Chondrocyte (in vitro differentiated cells): ENCODE results near the gene TCEA2. TPM values are rescaled to one million over a fixed set of nuclear protein-coding genes. Genes with fewer than 3 reads are reported as not detected.

Experiments used
- DNase-seq: peaks from one replicate; pipeline ENCODE4 v3.0.0; 2021; ENCODE audit warnings: mixed read lengths, low spot score
- H3K27ac Mint-ChIP-seq: one replicate; pipeline ENCODE4 v1.8.0; 2021; ENCODE audit warnings: mild to moderate bottlenecking, moderate library complexity, mixed read lengths; ENCODE audit not compliant: unreplicated experiment
- H3K27me3 Mint-ChIP-seq: 2 replicates; pipeline ENCODE4 v1.8.0; 2021; ENCODE audit warnings: low read depth, mixed read lengths
- H3K36me3 Mint-ChIP-seq: 2 replicates; pipeline ENCODE4 v1.8.0; 2021; ENCODE audit warnings: low read depth, mixed read lengths
- H3K4me1 Mint-ChIP-seq: 2 replicates; pipeline ENCODE4 v1.8.0; 2021; ENCODE audit warnings: low read depth, mild to moderate bottlenecking, mixed read lengths
- H3K4me3 Mint-ChIP-seq: one replicate; pipeline ENCODE4 v1.8.0; 2021; ENCODE audit warnings: mild to moderate bottlenecking, moderate library complexity, mixed read lengths; ENCODE audit not compliant: unreplicated experiment
- H3K9me3 Mint-ChIP-seq: 2 replicates; pipeline ENCODE4 v1.8.0; 2021; ENCODE audit warnings: low read depth, mixed read lengths
- CTCF ChIP-seq: fragments of 200-600 bp; sonication (generic); IDR thresholded peaks from 2 replicates; pipeline ENCODE4 v1.5.0; 2021; ENCODE audit warnings: antibody characterized with exemption, mild to moderate bottlenecking, moderate library complexity
- total RNA-seq: library from RNA; stranded (reverse); gene quantifications from 3 replicates; pipeline ENCODE4 v1.2.1, GENCODE V29; 2021

The TCEA2 gene
- total RNA-seq, 1 donor from 2014 or later, result 57.6 TPM

DNA sequence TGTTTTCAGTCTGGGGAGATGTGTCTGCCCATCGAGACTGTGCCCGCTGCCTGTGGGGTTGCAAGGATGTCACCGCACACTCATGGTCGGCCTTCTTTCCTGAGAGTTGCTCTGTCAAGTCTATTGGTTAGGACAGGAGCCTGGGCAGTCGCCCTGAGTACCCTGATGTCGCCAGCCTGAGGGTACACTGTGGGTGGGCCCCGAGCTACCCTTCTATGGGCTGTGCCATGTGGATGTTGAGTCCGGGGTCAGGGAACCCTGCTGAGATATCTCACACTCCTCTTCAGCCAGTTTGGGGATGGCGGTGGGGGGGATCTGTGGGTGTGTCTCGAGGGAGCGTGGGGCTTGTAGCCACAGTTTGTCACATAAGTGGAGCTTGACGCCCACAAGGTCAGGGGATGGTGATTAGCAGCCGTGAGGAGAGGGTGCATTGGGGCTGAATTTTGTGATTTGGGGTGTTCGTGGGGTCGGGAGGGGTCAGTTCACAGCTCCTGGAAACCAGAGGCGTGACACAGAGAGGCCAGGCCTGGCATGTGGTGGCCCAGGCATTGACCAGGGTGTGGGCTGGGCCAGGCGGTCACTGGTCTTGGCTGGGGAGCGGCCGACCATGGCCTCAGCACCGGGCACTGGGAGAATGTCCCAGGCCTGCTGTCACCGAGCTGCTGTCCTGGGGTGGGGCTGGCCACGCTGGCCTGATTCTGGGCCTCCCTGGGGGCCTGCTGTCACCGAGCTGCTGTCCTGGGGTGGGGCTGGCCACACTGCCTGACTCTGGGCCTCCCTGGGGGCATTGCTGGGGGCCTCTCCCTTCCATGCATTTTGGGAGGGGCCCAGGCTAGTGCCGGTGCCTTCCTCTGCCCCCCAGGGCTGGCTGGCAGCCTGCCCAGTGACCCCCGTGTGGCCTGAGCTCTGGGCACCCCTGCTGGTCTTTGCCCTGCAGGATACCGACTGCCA lies 46.0 kb downstream of the TCEA2 start:
- H3K9me3 Mint-ChIP-seq, result no peaks in the 10 kb centered on the region
- H3K36me3 Mint-ChIP-seq, result no peaks in the 10 kb centered on the region
- DNase-seq, result peak; percentile 79
- H3K27me3 Mint-ChIP-seq, result peaks cover 13% of the 10 kb centered on the region
- H3K27ac Mint-ChIP-seq, result no peak overlapping the region
- no peak for TF ChIP-seq CTCF
- H3K4me3 Mint-ChIP-seq, result no peak overlapping the region
- H3K4me1 Mint-ChIP-seq, result no peaks in the 10 kb centered on the region

GRCh38 chr20:64109831-64110391 lies 46.9 kb downstream of the TCEA2 start:
- no peaks in the 10 kb centered on the region for H3K4me1 Mint-ChIP-seq
- no peak for TF ChIP-seq CTCF
- H3K27ac Mint-ChIP-seq, result no peak overlapping the region
- no peaks in the 10 kb centered on the region for H3K36me3 Mint-ChIP-seq
- no peak overlapping the region for H3K4me3 Mint-ChIP-seq
- DNase-seq, result peak; percentile 83
- peaks cover 13% of the 10 kb centered on the region for H3K27me3 Mint-ChIP-seq
- H3K9me3 Mint-ChIP-seq, result no peaks in the 10 kb centered on the region

DNA sequence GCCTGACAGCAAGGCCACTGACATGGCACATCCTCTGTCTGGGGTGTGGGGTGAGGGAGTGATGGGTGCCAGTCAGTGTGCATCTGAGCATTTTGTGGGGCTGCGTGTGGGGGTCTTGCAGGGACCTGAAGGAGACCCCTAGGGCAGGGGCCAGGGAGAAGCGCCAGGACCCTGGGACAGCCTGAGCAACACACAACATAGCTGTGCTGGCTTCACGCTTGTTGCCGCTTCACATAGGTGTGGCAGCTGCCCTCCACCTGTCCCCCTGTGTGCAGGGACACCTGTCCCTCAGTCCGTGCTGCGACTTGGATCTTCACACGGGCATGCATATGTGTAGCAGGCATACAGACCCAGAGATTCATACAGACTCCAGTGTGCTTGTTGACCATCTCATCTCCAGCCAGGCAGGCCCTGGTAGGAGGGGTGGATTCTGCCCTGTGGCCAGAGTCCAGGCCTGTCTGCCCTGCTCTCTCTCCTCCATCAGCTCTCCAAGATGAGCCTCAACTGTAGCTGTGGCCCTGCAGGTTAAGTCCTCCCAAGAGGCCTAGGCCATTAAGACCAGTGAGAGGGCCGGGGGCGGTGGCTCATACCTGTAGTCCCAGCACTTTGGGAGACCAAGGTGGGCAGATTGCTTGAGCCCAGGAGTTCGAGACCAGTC lies 47.5 kb downstream of the TCEA2 start:
- no peaks in the 10 kb centered on the region for H3K4me1 Mint-ChIP-seq
- TF ChIP-seq CTCF, result no peak
- no peaks in the 10 kb centered on the region for H3K9me3 Mint-ChIP-seq
- H3K4me3 Mint-ChIP-seq, result no peak overlapping the region
- H3K27me3 Mint-ChIP-seq, result peaks cover 13% of the 10 kb centered on the region
- H3K36me3 Mint-ChIP-seq, result no peaks in the 10 kb centered on the region
- peak; percentile 77 for DNase-seq
- H3K27ac Mint-ChIP-seq, result no peak overlapping the region

GRCh38 chr20:64111841-64112641 lies 49.0 kb downstream of the TCEA2 start:
- Mint-ChIP-seq H3K27me3 (peaks cover 9% of the 10 kb centered on the region), H3K4me3 (no peak overlapping the region), H3K27ac (no peak overlapping the region), H3K9me3 (no peaks in the 10 kb centered on the region), H3K4me1 (no peaks in the 10 kb centered on the region), H3K36me3 (no peaks in the 10 kb centered on the region)
- DNase-seq, result no peak
- no peak for TF ChIP-seq CTCF
